ENCODE measurements around the gene NELFE.

GRCh38 chr6:31915756-31916155 is 43.0 kb downstream of the NELFE start:
- TF ChIP-seq POLR2A (IDR thresholded peaks at IDR 0.05) (no peak), CTCF (IDR thresholded peaks at IDR 0.05) (no peak)

All from right lobe of liver (tissue), 4 donors.